Upper lobe of right lung (tissue), 1 donor: ENCODE measurements around the gene BCL2L15. TPM values are rescaled to one million over a fixed set of nuclear protein-coding genes. Genes with fewer than 3 reads are reported as not detected.
"Not testable (repeated sequence)": the region's sequence is repeated elsewhere in the genome, so short reads cannot be mapped to it uniquely, and the experiment has no call there.

Experiments
- ATAC-seq: fragments of 200-7000 bp; cut with Tn5 transposase; one replicate; pipeline ENCODE4 v1.9.1; 2020; ENCODE audit warnings: mild to moderate bottlenecking, moderate library complexity
- DNase-seq: peaks from one replicate; pipeline ENCODE4 v3.0.0-alpha.2; 2020
- H3K27ac ChIP-seq: fragments of 200-600 bp; one replicate; pipeline ENCODE4 v1.8.0; 2022
- H3K27me3 ChIP-seq: fragments of 200-600 bp; one replicate; pipeline ENCODE4 v1.8.0; 2022; ENCODE audit warnings: mild to moderate bottlenecking
- H3K36me3 ChIP-seq: fragments of 200-600 bp; one replicate; pipeline ENCODE4 v1.8.0; 2022
- H3K4me1 ChIP-seq: fragments of 200-600 bp; one replicate; pipeline ENCODE4 v1.8.0; 2022
- H3K4me3 ChIP-seq: fragments of 200-600 bp; one replicate; pipeline ENCODE4 v1.8.0; 2022; ENCODE audit warnings: mild to moderate bottlenecking
- H3K9me3 ChIP-seq: fragments of 200-600 bp; one replicate; pipeline ENCODE4 v1.8.0; 2022
- intact Hi-C: fragments of 100-400 bp; cut with DNase I; formaldehyde crosslinking; loops from one replicate; pipeline ENCODE4 v1.11.0; 2022
- total RNA-seq: library from RNA; stranded (reverse); fragmentation: NEBNext Ultra II Directional; extraction: Animal tissue kit (Norgen Biotek cat#: 25700); gene quantifications from one replicate; pipeline ENCODE4 v1.2.1, GENCODE V29; 2021
- TF ChIP-seq, protein P1 (sequence below): fragments of 200-600 bp; IDR thresholded peaks from one replicate; pipeline ENCODE4 v1.8.0; 2022; ENCODE audit warnings: antibody characterized with exemption
- donor health status: DM: no; HTN: yes; CAD: no; lungs with severe emphysema.

BCL2L15 gene
- total RNA-seq, 1 donor from 2014 or later = 1.8 TPM

DNA sequence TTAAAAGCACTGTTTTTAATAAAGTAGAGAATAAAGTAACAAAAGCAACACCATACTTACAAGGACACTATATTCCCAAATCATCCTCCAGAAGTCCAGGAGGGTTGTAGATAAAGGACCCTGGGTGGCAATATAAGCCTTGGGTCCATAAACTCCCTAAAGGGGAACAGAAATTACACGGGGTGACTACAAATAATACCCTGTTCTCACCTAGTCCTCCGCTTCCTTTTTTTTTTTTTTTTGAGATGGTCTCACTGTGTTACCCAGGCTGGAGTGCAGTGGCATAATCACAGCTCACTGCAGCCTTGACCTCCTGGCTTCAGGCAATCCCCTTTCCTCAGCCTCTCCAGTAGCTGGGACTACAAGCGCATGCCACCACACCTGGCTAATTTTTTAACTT lies 29.0 kb downstream of the BCL2L15 start:
- H3K9me3 ChIP-seq = no peaks in the 10 kb centered on the region
- peaks cover 28% of the 10 kb centered on the region for H3K4me1 ChIP-seq
- H3K27ac ChIP-seq = no peak overlapping the region
- H3K4me3 ChIP-seq = no peak overlapping the region
- ATAC-seq (no peak), DNase-seq (no peak)
- intact Hi-C loops = no loop called here
- no peaks in the 10 kb centered on the region for H3K27me3 ChIP-seq
- H3K36me3 ChIP-seq = no peaks in the 10 kb centered on the region
- TF ChIP-seq, protein P1, sequence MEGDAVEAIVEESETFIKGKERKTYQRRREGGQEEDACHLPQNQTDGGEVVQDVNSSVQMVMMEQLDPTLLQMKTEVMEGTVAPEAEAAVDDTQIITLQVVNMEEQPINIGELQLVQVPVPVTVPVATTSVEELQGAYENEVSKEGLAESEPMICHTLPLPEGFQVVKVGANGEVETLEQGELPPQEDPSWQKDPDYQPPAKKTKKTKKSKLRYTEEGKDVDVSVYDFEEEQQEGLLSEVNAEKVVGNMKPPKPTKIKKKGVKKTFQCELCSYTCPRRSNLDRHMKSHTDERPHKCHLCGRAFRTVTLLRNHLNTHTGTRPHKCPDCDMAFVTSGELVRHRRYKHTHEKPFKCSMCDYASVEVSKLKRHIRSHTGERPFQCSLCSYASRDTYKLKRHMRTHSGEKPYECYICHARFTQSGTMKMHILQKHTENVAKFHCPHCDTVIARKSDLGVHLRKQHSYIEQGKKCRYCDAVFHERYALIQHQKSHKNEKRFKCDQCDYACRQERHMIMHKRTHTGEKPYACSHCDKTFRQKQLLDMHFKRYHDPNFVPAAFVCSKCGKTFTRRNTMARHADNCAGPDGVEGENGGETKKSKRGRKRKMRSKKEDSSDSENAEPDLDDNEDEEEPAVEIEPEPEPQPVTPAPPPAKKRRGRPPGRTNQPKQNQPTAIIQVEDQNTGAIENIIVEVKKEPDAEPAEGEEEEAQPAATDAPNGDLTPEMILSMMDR = no peak

DNA sequence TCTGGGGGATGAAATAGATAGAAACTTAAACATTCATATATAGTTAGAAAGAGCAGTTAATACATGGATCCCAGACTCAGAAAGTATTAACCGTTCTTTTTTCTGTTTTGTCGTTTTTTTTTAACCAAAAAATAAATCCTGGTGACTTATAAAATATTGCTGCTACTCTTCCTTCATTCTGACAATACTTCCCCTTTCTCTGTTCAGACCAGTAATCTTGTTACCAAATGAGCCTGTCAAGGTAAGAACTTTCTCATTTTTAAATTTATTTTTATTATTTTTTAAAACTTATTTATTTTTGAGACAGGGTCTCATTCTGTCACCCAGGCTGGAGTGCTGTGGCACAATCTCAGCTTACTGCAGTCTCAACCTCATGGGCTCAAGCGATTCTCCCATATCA lies 29.6 kb downstream of the BCL2L15 start:
- Histone ChIP-seq H3K4me3 (no peak overlapping the region), H3K27me3 (no peaks in the 10 kb centered on the region), H3K9me3 (no peaks in the 10 kb centered on the region), H3K27ac (no peak overlapping the region), H3K4me1 (peaks cover 28% of the 10 kb centered on the region), H3K36me3 (no peaks in the 10 kb centered on the region)
- intact Hi-C loops = no loop called here
- ATAC-seq (no peak), DNase-seq (no peak)
- TF ChIP-seq, protein P1 = no peak

DNA sequence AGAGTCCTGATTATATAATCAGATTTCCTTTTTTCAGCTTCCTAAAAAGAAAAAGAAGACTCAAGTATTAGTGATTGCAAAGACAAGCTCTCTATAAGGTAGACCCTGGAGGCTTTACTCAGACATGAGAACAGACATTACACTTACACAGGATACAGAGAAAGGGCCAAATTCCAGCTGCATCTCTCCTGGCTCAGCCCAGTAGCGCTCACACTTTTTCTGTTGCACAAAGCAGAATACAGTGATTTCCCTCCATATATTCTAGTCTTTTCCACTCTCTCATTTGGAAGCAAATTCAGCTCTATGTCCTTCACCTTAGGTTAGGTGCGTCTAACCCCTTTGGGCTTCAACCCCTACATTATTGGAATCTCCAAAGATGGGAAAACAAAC lies 31.0 kb downstream of the BCL2L15 start:
- H3K36me3 ChIP-seq = no peaks in the 10 kb centered on the region
- ATAC-seq = no peak
- TF ChIP-seq, protein P1 = no peak

DNA sequence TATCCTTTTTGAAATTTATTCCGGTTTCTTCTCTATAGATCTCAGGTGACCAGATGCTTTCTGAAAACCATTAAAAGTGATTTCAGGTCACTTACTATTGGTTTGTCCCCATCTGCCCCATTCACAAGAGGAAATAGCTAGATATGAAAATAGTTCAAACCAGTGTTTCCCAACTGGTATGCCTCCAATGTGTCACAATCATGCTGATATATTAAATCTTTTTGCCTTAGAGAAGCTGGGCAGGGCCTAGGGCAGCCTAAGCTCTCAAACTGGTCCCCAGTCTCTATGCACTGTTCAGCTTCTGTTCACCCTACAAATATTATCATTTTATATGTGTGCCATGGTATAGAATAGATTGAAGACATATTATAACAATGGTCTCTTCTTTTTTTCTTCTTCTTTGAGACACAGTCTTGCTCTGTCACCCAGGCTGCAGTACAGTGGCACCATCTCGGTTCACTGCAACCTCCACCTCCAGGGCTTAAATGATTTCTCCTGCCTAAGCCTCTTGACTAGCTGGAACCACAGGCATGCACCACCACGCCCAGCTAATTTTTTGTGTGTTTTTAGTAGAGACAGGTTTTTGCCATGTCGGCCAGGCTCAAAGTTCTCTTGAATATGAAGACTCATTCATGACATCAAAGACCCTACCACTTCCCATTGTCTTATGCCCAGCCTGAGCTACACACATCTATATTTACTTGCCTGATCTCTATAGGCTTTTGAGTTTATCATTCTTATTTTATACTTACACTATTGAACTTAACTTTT lies 31.6 kb downstream of the BCL2L15 start:
- Histone ChIP-seq H3K9me3 (no peaks in the 10 kb centered on the region), H3K27ac (no peak overlapping the region), H3K27me3 (no peaks in the 10 kb centered on the region), H3K36me3 (no peaks in the 10 kb centered on the region), H3K4me3 (no peak overlapping the region), H3K4me1 (peaks cover 24% of the 10 kb centered on the region)
- DNase-seq (no peak), ATAC-seq (no peak)
- intact Hi-C loops = no loop called here
- TF ChIP-seq, protein P1 = no peak

More for the DNA sequence above, 31.0 kb downstream of the BCL2L15 start:
- intact Hi-C loops = no loop called here
- DNase-seq = no peak
- Histone ChIP-seq H3K9me3 (no peaks in the 10 kb centered on the region), H3K27me3 (no peaks in the 10 kb centered on the region), H3K27ac (no peak overlapping the region), H3K4me3 (no peak overlapping the region), H3K4me1 (peaks cover 28% of the 10 kb centered on the region)

DNA sequence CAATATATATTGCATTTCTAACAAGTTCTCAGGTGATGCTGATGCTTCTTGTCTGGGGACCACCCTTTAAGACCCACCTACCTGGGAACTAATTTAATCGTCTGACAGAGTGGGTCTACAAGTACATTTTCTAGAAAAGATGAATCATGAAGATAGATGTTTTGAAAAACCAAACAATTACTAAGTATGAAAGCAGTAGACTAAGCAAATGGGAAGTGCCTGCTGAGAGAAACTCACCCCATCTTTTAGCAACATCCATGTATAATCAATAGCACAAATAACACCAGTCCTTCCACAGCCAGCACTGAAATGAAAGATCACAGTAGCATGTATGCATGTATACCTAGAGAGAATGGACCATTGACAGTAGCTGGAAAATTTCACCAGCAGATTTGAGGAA lies 33.1 kb downstream of the BCL2L15 start:
- ATAC-seq (no peak), DNase-seq (no peak)
- intact Hi-C loops = no loop called here
- TF ChIP-seq, protein P1 = no peak
- Histone ChIP-seq H3K9me3 (no peaks in the 10 kb centered on the region), H3K27ac (no peak overlapping the region), H3K4me1 (peaks cover 18% of the 10 kb centered on the region), H3K4me3 (no peak overlapping the region), H3K36me3 (no peaks in the 10 kb centered on the region), H3K27me3 (no peaks in the 10 kb centered on the region)

DNA sequence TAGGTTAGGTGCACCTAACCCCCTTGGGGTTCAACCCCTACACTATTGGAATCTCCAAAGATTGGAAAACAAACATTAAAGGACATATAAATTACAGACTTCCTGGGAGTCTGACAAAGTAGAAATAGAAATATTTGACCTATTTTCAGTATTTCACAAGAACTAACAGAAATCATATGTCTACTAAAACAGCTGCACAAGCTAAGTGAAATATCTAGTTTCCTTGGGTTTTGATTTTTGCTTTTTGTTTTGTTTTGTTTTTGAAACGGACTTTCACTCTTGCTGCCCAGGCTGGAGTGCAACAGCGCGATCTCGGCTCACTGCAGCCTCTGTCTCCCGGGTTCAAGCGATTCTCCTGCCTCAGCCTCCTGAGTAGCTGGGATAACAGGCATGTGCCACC lies 34.7 kb downstream of the BCL2L15 start:
- H3K4me1 ChIP-seq = peaks cover 11% of the 10 kb centered on the region
- H3K4me3 ChIP-seq, H3K36me3 ChIP-seq, intact Hi-C loops, DNase-seq, H3K27me3 ChIP-seq, H3K9me3 ChIP-seq, ATAC-seq: not testable (repeated sequence)
- peak overlapping the region; percentile 49 for H3K27ac ChIP-seq
